ENCODE data around the gene CGA.

CGA gene

GRCh38 chr6:87074101-87074621 lies 20.7 kb downstream of the CGA start:
- peaks cover 0 to 10% of the 10 kb centered on the region in 2 experiments for H3K27me3 ChIP-seq (ENCODE audit: control insufficient read depth in 1 of 2, insufficient read depth in 1 of 2, low read length in 2 of 2)

GRCh38 chr6:87071683-87072082 lies 23.2 kb downstream of the CGA start:
- H2BK15ac ChIP-seq (ENCODE audit: low read depth, poor library complexity, severe bottlenecking), result no peak overlapping the region
- H2BK5ac ChIP-seq (ENCODE audit: low read depth, low read length, poor library complexity, severe bottlenecking), result no peak overlapping the region
- no peak overlapping the region for H3K9ac ChIP-seq (ENCODE audit: low read length)
- no peaks in the 10 kb centered on the region for H3K36me3 ChIP-seq (ENCODE audit: control insufficient read depth in 1 of 2, insufficient read depth in 2 of 2, low read depth in 1 of 2, low read length in 2 of 2)
- H3K23ac ChIP-seq (ENCODE audit: low read length in 2 of 2), result no peak overlapping the region
- no peak overlapping the region for H2BK12ac ChIP-seq (ENCODE audit: low read length in 2 of 2)
- H3K27ac ChIP-seq (ENCODE audit: low read length, poor library complexity, severe bottlenecking), result no peak overlapping the region
- no peaks in the 10 kb centered on the region for H3K79me1 ChIP-seq (replicated peaks; ENCODE audit: low read length, poor library complexity, severe bottlenecking)
- no peak overlapping the region for H2BK120ac ChIP-seq (ENCODE audit: low read depth, low read length)
- H3K9me3 ChIP-seq (ENCODE audit: control insufficient read depth, low read length), result no peaks in the 10 kb centered on the region
- no peak overlapping the region for H4K8ac ChIP-seq (ENCODE audit: low read length)
- H3K4me1 ChIP-seq (ENCODE audit: control insufficient read depth, insufficient read depth, low read depth, low read length), result peaks cover 3% of the 10 kb centered on the region
- WGBS, result 71% methylated on average over 2 of the region's 3 CpGs
- H2AK5ac ChIP-seq (ENCODE audit: low read length, severe bottlenecking), result no peak overlapping the region
- H3K14ac ChIP-seq (ENCODE audit: low read length in 2 of 2), result no peak overlapping the region
- no peak overlapping the region for H3K4me3 ChIP-seq (ENCODE audit: insufficient read depth in 1 of 2, low read depth in 1 of 2, low read length in 2 of 2)
- H2AFZ ChIP-seq (ENCODE audit: low read depth, low read length), result no peak overlapping the region
- peaks cover 0 to 17% of the 10 kb centered on the region in 2 experiments for H3K27me3 ChIP-seq (ENCODE audit: control insufficient read depth in 1 of 2, insufficient read depth in 1 of 2, low read length in 2 of 2)
- no peak for DNase-seq
- H3K4me2 ChIP-seq (ENCODE audit: low read length, poor library complexity, severe bottlenecking), result no peak overlapping the region
- H3K4ac ChIP-seq (ENCODE audit: low read depth in 1 of 2, low read length in 2 of 2), result no peak overlapping the region
- H3K18ac ChIP-seq (ENCODE audit: low read depth in 1 of 2, low read length in 2 of 2), result no peak overlapping the region
- H4K91ac ChIP-seq (ENCODE audit: low read length), result no peak overlapping the region

More at GRCh38 chr6:87074101-87074621, 20.7 kb downstream of the CGA start:
- Histone ChIP-seq H3K9me3 (ENCODE audit: control insufficient read depth, low read length) (no peaks in the 10 kb centered on the region), H3K4me3 (ENCODE audit: insufficient read depth in 1 of 2, low read depth in 1 of 2, low read length in 2 of 2) (no peak overlapping the region), H3K27ac (ENCODE audit: low read length, poor library complexity, severe bottlenecking) (peak overlapping the region; percentile 90), H2BK12ac (ENCODE audit: low read length in 2 of 2) (no peak overlapping the region), H4K8ac (ENCODE audit: low read length) (no peak overlapping the region), H3K4me2 (ENCODE audit: low read length, poor library complexity, severe bottlenecking) (no peak overlapping the region), H3K14ac (ENCODE audit: low read length in 2 of 2) (no peak overlapping the region), H3K79me1 (replicated peaks; ENCODE audit: low read length, poor library complexity, severe bottlenecking) (no peaks in the 10 kb centered on the region), H3K23ac (ENCODE audit: low read length in 2 of 2) (no peak overlapping the region), H3K18ac (ENCODE audit: low read depth in 1 of 2, low read length in 2 of 2) (no peak overlapping the region), H4K91ac (ENCODE audit: low read length) (no peak overlapping the region), H2BK5ac (ENCODE audit: low read depth, low read length, poor library complexity, severe bottlenecking) (no peak overlapping the region), H3K4me1 (ENCODE audit: control insufficient read depth, insufficient read depth, low read depth, low read length) (peaks cover 3% of the 10 kb centered on the region), H2BK15ac (ENCODE audit: low read depth, poor library complexity, severe bottlenecking) (no peak overlapping the region), H3K36me3 (ENCODE audit: control insufficient read depth in 1 of 2, insufficient read depth in 2 of 2, low read depth in 1 of 2, low read length in 2 of 2) (no peaks in the 10 kb centered on the region), H3K9ac (ENCODE audit: low read length) (no peak overlapping the region), H2BK120ac (ENCODE audit: low read depth, low read length) (no peak overlapping the region), H2AFZ (ENCODE audit: low read depth, low read length) (no peak overlapping the region), H2AK5ac (ENCODE audit: low read length, severe bottlenecking) (peak overlapping the region; percentile 53), H3K4ac (ENCODE audit: low read depth in 1 of 2, low read length in 2 of 2) (no peak overlapping the region)
- no peak for DNase-seq
- WGBS, result 87% methylated on average over 4 of the region's 4 CpGs

- Histone ChIP-seq H3K9ac (ENCODE audit: low read length) (no peak overlapping the region), H3K9me3 (ENCODE audit: control insufficient read depth, low read length) (no peaks in the 10 kb centered on the region), H2AK5ac (ENCODE audit: low read length, severe bottlenecking) (no peak overlapping the region), H4K8ac (ENCODE audit: low read length) (no peak overlapping the region), H2BK5ac (ENCODE audit: low read depth, low read length, poor library complexity, severe bottlenecking) (no peak overlapping the region), H3K27ac (ENCODE audit: low read length, poor library complexity, severe bottlenecking) (no peak overlapping the region), H3K4me2 (ENCODE audit: low read length, poor library complexity, severe bottlenecking) (no peak overlapping the region), H4K91ac (ENCODE audit: low read length) (no peak overlapping the region), H2AFZ (ENCODE audit: low read depth, low read length) (no peak overlapping the region), H2BK120ac (ENCODE audit: low read depth, low read length) (no peak overlapping the region), H3K4me1 (ENCODE audit: control insufficient read depth, insufficient read depth, low read depth, low read length) (peaks cover 3% of the 10 kb centered on the region), H3K4ac (ENCODE audit: low read depth in 1 of 2, low read length in 2 of 2) (no peak overlapping the region), H3K23ac (ENCODE audit: low read length in 2 of 2) (no peak overlapping the region), H3K36me3 (ENCODE audit: control insufficient read depth in 1 of 2, insufficient read depth in 2 of 2, low read depth in 1 of 2, low read length in 2 of 2) (no peaks in the 10 kb centered on the region), H3K4me3 (ENCODE audit: insufficient read depth in 1 of 2, low read depth in 1 of 2, low read length in 2 of 2) (no peak overlapping the region), H2BK15ac (ENCODE audit: low read depth, poor library complexity, severe bottlenecking) (no peak overlapping the region), H3K18ac (ENCODE audit: low read depth in 1 of 2, low read length in 2 of 2) (no peak overlapping the region), H3K79me1 (replicated peaks; ENCODE audit: low read length, poor library complexity, severe bottlenecking) (no peaks in the 10 kb centered on the region), H2BK12ac (ENCODE audit: low read length in 2 of 2) (no peak overlapping the region), H3K27me3 (ENCODE audit: control insufficient read depth in 1 of 2, insufficient read depth in 1 of 2, low read length in 2 of 2) (peaks cover 0 to 17% of the 10 kb centered on the region in 2 experiments), H3K14ac (ENCODE audit: low read length in 2 of 2) (no peak overlapping the region)
- WGBS, result 30% methylated on average over 2 of the region's 2 CpGs
- DNase-seq, result no peak
Observed at GRCh38 chr6:87070741-87071140, 24.2 kb downstream of the CGA start.

GRCh38 chr6:87068795-87069194 lies 26.1 kb downstream of the CGA start:
- Histone ChIP-seq H2BK5ac (ENCODE audit: low read depth, low read length, poor library complexity, severe bottlenecking) (no peak overlapping the region), H3K4ac (ENCODE audit: low read depth in 1 of 2, low read length in 2 of 2) (no peak overlapping the region), H3K27ac (ENCODE audit: low read length, poor library complexity, severe bottlenecking) (no peak overlapping the region), H3K18ac (ENCODE audit: low read depth in 1 of 2, low read length in 2 of 2) (no peak overlapping the region), H4K91ac (ENCODE audit: low read length) (no peak overlapping the region), H2AFZ (ENCODE audit: low read depth, low read length) (no peak overlapping the region), H2BK120ac (ENCODE audit: low read depth, low read length) (no peak overlapping the region), H3K79me1 (replicated peaks; ENCODE audit: low read length, poor library complexity, severe bottlenecking) (no peaks in the 10 kb centered on the region), H2BK12ac (ENCODE audit: low read length in 2 of 2) (no peak overlapping the region), H2AK5ac (ENCODE audit: low read length, severe bottlenecking) (no peak overlapping the region), H3K9me3 (ENCODE audit: control insufficient read depth, low read length) (no peaks in the 10 kb centered on the region), H4K8ac (ENCODE audit: low read length) (no peak overlapping the region), H3K9ac (ENCODE audit: low read length) (no peak overlapping the region), H3K36me3 (ENCODE audit: control insufficient read depth in 1 of 2, insufficient read depth in 2 of 2, low read depth in 1 of 2, low read length in 2 of 2) (no peaks in the 10 kb centered on the region), H3K14ac (ENCODE audit: low read length in 2 of 2) (no peak overlapping the region), H3K27me3 (ENCODE audit: control insufficient read depth in 1 of 2, insufficient read depth in 1 of 2, low read length in 2 of 2) (peaks cover under 1 to 24% of the 10 kb centered on the region in 2 experiments), H3K23ac (ENCODE audit: low read length in 2 of 2) (no peak overlapping the region), H2BK15ac (ENCODE audit: low read depth, poor library complexity, severe bottlenecking) (no peak overlapping the region), H3K4me1 (ENCODE audit: control insufficient read depth, insufficient read depth, low read depth, low read length) (no peaks in the 10 kb centered on the region), H3K4me3 (ENCODE audit: insufficient read depth in 1 of 2, low read depth in 1 of 2, low read length in 2 of 2) (no peak overlapping the region), H3K4me2 (ENCODE audit: low read length, poor library complexity, severe bottlenecking) (no peak overlapping the region)
- WGBS, result 79% methylated on average over 3 of the region's 3 CpGs
- no peak for DNase-seq
